Hindlimb muscle (tissue), 1 donor: Measurements from ENCODE around the gene STAP2. TPM values are rescaled to one million over a fixed set of nuclear protein-coding genes. Genes with fewer than 3 reads are reported as not detected.
A peak's percentile ranks its signal among the peaks of the same experiment; 100 is the strongest.

Source experiments
- DNase-seq: peaks from one replicate; pipeline ENCODE4 v3.0.0-alpha.2; 2013
- polyA plus RNA-seq: library from polyadenylated mRNA; unstranded; fragments of 120-200 nt; gene quantifications from one replicate; pipeline ENCODE4 v1.2.1, GENCODE V29; 2013; ENCODE audit not compliant: insufficient read length

STAP2 gene
- polyA plus RNA-seq = 5.9 TPM

GRCh38 chr19:4338441-4339355, at the start of gene STAP2:
STAP2 (minus strand) TSS chr19:4338827; CDS start chr19:4338753, 74 bp downstream.
- DNase-seq = no peak

- no peak for DNase-seq
These were observed 47.6 kb upstream of the STAP2 start for GRCh38 chr19:4386041-4386782.

DNA sequence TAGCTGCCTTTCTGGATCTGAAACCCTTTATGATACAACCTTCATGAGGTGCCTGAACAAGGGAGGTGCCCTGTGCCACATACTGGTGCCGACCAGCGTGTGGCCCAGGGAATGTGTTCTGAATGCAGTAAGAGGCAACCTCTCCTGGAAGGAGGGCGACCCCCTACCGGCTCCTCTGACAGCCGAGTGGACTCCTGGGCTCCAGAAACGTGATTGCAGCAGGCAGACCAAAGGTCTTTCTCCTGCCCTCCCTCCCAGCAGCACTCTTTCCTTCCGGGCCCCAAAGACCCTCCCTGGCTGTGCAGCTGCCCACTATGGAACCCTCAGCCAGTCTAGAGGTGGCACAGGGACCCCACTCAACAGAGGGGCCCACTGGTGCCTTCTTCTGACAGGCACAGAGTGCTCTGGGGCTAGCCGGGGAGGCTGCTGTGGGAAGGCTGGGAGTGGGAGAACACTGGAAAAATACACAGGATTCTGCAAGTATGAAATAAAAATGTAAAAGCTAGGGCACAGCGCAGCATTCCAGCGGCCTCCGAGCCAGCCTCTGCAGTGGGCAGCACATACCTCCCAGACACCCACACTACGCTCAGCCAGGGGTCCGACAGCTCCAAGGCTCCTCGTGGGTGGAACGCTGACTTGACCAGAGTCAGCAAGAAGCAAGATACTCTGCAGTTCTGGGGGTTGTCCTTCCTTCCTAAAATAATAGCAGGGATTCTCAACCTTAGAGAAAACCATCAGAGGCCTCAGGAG, 46.8 kb upstream of the STAP2 start:
- no peak for DNase-seq

DNA sequence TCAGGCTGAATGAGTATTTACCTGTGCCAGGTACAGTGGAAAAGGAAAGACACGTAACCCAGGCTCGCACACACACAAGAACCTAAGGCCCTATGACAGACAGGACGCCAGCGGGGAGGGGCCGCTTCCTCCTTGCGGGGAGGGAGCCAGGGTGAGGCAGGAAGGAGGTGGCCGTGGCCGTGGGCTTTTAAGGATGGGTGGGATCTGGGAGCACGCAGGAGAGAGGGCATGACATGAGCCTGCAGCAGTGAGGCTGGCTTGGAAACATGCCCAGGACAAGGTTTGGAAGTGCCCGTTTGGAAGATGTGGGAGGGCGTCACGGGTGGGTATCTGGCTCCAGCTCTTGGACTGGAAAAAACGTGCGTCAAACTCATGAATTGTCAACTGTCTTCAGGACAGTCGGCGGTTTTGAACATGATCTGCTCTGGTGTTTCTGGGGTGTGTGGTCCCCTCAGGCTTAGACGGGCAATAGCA, 41.7 kb upstream of the STAP2 start:
- DNase-seq = no peak

- DNase-seq = no peak
These were observed 41.0 kb upstream of the STAP2 start for GRCh38 chr19:4379383-4380253.

DNA sequence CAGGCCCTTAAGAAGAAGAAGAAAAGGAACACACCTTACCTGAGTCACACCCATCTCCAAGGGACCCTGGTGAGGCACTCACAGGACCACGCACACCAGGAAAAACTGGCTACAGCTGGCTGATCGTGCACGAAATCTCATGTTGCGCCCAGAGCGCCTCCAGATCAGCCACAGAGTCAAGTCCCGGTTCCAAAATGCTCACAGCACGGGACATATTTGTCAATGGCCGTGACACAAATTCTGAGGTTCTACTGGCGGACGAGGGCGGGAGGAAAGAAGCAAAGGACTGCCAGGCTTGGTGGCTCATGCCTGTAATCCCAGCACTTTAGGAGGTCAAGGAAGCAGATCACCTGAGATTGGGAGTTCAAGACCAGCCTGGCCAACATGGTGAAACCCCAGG, 40.3 kb upstream of the STAP2 start:
- no peak for DNase-seq

GRCh38 chr19:4376991-4377781, 38.6 kb upstream of the STAP2 start:
- DNase-seq = no peak

- DNase-seq = no peak
These were observed 38.0 kb upstream of the STAP2 start for GRCh38 chr19:4376671-4376990.

- no peak for DNase-seq
These were observed 37.5 kb upstream of the STAP2 start for GRCh38 chr19:4376028-4376670.

DNA sequence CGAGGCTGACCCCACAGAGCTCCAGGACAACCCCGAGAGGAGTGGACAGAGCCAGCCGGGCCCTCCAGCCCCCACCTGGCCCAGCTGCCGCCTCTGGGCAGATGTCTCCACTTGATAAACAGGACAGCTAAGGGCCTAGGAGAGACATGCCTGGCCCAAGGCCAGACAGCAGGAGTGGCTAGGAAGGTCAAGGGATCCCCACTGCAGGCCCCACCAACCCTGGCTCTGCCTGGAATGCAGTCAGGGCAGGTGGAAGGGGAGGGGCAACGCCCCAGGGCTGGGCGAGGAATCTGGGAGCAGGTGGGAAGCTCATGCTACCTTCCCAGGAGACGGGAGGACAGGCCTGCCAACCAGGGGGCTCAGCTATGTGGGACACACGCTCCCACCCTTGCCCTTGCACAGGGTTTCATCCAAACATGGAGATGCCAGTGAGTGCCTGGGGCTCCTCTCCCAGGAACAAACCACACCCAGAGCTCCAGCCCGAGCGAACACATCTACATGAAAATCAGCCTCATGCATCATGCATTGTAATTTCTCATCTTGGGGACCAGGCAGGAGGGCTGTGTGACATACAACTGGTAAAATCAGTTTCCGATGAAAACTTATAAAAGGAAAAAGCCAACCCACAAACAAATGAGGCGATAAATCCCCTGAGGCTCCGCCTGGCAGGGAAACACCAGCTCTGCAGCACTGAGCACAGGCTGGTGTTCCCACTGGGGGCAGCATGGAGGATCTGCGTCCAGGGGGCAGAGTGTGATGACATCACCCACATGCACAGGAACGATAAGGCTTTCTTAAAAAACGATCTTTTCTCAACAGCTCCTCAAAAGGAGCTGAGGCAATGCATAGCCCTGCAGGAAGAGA, 36.8 kb upstream of the STAP2 start:
- no peak for DNase-seq

DNA sequence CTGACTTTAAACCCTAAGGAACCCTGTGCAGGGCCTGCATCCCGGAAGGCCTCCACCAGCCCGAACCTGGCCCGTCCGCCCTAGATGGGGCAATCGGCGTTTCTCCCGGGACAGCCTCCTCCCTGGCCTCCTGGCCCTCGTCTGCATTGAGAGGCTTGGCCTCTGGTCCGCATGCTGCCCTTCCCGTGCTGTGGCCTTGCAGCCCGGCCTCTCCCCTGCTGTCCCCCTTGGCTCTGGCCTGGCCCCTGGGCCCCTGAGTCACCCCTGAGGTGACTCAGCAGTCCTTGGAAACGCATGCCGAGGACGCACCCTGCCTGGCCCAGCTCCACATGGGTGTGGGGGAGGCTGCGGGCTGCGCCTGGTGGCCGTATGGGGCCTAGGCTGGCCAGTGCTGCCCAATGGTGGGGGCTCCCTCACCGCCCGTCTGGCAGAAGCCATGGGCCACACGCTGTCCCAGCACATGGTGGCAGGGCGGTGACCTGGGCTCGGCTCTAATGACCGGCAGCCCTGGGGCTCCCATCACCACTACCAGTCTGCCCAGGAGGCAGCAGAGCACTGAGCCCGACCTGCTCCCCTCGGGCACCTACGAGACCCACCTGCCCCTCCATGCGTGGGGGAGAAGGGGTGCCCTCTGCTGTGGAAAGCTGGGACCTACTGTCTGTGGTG, 36.0 kb upstream of the STAP2 start:
- no peak for DNase-seq

GRCh38 chr19:4373601-4374497, 35.2 kb upstream of the STAP2 start:
- no peak for DNase-seq

DNA sequence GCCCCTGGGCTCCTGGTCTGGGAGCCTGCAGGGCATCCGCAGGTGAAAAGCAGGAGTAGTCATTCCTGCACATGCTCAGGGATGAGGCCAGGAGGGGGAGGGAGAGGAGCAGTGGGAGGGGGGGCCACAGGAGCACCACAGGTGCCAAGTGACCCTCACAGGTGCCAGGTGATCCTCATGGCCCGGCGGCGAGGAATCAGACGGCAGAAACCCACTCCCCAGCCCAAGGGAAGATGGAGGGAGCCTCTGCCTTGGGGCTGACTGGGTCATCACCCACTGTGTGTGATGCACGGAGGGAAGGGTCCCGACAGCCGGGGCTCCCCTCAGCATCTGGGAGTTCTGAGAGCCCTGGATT, 34.4 kb upstream of the STAP2 start:
- DNase-seq = no peak

DNA sequence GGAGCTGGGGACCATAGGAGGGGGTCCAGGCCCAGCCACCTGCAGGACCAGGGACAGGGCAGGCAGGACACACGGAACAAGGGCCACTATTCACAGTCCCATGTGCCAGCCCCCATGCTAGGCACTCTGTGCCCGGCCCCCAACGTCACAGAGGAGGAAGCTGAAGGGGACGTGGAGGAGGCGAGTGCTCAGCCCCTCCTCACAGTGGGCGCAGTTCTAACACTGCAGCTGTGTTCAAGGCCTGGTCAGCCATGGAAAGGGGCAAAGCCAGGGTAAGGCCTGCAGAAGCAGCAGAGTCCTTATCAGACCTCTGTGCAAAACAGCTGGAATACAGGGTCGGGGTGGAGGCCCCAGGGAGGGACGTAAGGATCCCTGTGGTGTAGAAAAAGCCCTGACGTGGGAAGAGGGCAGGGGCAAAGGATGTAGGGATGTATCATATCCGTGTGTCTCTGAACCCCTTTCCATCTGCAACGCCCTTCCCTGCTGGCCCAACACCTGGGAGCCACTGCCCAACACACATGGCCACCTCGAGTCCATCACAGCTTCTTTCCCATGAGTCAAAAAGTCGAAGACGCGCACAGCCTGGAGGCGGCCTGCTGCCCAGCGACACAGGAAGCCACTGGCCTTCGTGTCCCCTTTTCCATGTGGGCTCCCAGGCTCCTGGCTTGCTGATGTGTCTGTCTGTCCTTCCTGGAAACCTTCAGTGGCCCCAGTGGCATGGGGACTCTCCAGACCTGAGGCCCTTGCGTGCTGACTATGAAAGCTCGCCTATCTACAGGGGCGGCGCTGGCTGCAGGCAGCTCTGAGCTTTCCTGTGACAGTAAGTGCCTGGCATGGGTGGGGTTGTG, 33.8 kb upstream of the STAP2 start:
- no peak for DNase-seq

- peak; percentile 42 for DNase-seq
These were observed 32.9 kb upstream of the STAP2 start for GRCh38 chr19:4371247-4372164.
